GM13977 (cell line): ENCODE results near the gene GNAI1.

Experiments used
- DNase-seq: peaks from one replicate; pipeline ENCODE4 v3.0.0; 2012; ENCODE audit warnings: low spot score
- in situ Hi-C: fragments of 300-500 bp; cut with MboI; formaldehyde crosslinking; loops from one replicate; pipeline ENCODE4 v1.12.0; 2022; ENCODE audit warnings: low sequenced_read_pairs, low pct_unique_long_range_greater_than_20kb, mixed read lengths, inconsistent platforms; ENCODE audit not compliant: unreplicated experiment
- TF ChIP-seq, protein P1 (sequence below): IDR thresholded peaks from 2 replicates; pipeline ENCODE4 v1.5.1; 2012; ENCODE audit warnings: mild to moderate bottlenecking, control low read depth; ENCODE audit not compliant: insufficient read depth; ENCODE audit errors: extremely low read depth, missing control alignments

The GNAI1 gene

DNA sequence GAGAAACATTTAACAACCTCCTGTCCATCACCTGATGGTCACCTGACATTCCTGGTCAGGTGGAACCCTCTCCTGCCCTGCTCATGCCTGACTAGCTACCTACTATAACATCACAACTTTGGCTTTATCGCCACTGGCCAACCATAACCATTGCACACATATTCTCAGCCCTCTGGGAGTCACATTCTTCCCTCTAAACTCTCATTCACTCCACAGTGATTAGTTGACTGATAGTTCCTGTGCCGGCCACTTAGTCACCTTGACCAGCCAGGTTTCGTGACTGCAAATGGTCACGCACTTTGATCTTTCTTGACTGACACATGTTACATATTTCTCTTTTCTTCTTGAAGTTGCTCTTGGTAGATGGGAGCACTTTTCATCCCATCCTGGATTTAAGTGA lies 50.1 kb downstream of the GNAI1 start:
- TF ChIP-seq, protein P1, sequence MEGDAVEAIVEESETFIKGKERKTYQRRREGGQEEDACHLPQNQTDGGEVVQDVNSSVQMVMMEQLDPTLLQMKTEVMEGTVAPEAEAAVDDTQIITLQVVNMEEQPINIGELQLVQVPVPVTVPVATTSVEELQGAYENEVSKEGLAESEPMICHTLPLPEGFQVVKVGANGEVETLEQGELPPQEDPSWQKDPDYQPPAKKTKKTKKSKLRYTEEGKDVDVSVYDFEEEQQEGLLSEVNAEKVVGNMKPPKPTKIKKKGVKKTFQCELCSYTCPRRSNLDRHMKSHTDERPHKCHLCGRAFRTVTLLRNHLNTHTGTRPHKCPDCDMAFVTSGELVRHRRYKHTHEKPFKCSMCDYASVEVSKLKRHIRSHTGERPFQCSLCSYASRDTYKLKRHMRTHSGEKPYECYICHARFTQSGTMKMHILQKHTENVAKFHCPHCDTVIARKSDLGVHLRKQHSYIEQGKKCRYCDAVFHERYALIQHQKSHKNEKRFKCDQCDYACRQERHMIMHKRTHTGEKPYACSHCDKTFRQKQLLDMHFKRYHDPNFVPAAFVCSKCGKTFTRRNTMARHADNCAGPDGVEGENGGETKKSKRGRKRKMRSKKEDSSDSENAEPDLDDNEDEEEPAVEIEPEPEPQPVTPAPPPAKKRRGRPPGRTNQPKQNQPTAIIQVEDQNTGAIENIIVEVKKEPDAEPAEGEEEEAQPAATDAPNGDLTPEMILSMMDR = no peak
- in situ Hi-C loops = no loop called here
- no peak for DNase-seq

DNA sequence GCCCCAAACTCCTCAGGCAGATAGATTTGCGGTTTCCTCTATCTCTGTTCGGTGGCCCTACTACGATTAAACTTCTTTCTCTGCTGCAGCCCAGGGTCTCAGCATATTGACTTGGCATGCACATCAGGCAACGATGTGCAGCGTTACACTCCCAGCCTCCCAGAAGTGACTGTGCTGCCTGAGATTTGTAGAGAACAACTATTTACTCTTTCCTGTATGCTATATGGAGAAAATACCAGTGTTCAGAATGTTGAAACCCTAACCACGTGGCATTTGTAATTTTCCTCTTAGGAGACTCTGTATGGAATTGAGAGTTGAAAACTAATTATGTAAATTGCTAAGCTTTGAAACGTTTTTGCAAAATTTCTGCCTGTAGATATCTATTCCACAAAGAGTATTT lies 50.9 kb downstream of the GNAI1 start:
- in situ Hi-C loops = no loop called here
- TF ChIP-seq, protein P1 = no peak
- DNase-seq = no peak

DNA sequence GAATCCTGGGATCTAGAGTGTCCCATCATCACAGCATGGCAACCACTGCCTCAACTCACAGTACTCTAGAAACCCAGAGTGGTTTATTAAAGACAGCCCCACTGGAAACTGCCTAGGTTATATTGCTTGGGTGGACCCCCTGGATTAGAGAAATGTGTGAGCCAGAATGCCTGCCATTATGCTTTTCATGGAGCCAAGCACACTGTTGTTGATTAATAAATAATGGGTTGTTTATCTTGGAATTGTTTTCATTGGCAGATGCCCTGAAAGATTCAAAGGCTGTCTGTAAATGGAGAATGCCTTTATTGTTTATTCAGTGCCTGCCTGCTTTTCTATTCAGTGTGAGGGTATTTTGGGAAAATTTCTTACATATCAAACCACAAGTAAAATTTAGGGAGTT lies 52.1 kb downstream of the GNAI1 start:
- in situ Hi-C loops = no loop called here
- TF ChIP-seq, protein P1 = no peak
- DNase-seq = no peak

DNA sequence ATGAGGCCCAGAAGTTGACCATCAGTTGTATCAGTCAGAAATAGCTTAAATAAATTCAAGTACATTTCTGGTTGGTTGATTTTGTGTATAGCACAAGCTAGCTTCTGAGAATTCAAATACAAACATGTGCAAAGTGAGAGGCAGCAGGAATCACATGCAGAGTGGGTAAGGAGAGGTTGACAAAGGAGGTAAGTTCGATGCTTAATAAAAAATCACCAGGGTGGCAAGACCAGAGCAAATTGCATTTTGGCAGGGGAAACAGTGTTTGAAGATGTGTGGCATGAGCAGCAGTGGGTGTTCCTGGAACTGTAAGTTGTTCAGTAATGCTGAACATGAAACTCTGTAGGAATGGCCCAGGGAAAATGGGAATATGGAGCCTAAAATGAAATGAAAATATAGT lies 52.6 kb downstream of the GNAI1 start:
- in situ Hi-C loops = no loop called here
- no peak for DNase-seq
- TF ChIP-seq, protein P1 = no peak

DNA sequence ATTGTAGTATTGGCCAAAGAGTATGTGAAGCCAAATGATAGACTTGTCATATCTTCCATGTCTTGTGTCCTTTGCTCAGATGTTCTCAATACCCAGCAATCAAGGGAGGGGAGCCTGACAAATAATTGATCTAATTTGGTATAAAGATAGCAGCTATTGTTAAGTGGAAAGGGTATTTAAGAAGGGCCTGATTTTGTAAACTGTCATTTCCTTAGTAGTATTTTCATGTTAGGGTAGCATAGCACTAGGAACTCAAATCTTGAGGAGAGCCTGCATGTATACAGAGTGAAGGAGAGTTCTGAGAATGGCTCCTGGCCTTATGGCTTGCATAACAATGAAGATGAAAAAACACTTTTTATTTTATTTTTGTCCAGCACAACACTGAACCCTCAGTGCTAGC lies 53.1 kb downstream of the GNAI1 start:
- DNase-seq = no peak
- in situ Hi-C loops = no loop called here
- TF ChIP-seq, protein P1 = no peak

DNA sequence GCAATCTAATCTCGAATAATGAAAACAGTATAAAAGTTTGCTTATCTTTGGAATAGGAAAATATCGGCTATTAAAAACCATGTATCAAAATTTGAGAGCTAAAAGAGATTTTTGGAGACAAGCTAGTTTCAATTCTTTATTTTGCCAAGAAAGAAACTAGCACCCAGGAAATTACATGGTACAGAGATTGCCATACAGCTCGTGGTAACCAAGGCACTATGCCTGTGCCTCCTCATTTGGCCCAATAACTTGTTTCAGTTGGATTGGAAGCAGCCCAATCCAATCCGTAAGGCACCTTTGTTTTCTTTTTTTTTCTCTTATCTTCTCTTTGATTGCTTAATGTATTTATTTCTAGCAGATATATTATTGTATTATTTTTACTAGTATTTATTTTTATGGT lies 55.0 kb downstream of the GNAI1 start:
- no peak for DNase-seq
- TF ChIP-seq, protein P1 = no peak
- in situ Hi-C loops = no loop called here

DNA sequence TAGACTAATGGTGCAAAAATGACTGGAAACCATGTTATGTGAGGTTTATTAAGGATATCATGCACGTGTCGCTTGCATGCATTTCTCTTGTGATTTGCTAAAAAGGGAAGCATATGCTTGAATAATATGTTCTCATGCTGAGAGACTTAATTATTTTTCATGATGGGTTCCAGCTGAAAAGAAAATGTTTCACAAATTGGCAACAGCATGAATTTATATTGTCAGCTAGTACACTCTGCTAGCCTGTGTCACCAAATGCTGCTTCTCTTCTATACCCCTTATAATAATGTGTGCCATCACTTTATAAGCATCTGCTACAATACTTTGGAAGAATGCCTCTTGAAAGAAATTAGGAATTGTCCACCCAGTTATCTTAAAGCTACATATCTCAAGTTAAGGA lies 63.0 kb downstream of the GNAI1 start:
- TF ChIP-seq, protein P1 = no peak
- DNase-seq = no peak
- in situ Hi-C loops = no loop called here
